Common myeloid progenitor, CD34-positive (primary cell): ENCODE measurements around the gene KCNN2.
"Not testable (repeated sequence)": the region's sequence is repeated elsewhere in the genome, so short reads cannot be mapped to it uniquely, and the experiment has no call there.

ENCODE experiments used
- CTCF ChIA-PET: fragments of 350-600 bp; sonication (Branson Sonifier 250); formaldehyde crosslinking; loops from one replicate; lab custom pipeline; 2021; ENCODE audit warnings: antibody characterized with exemption; lab: Charles Lee
- POLR2A ChIA-PET: fragments of 350-600 bp; sonication (Branson Sonifier 250); formaldehyde crosslinking; loops from one replicate; lab custom pipeline; 2021; ENCODE audit warnings: antibody characterized with exemption; lab: Charles Lee
- DNase-seq, 3 donors: peaks; one replicate each; pipeline versions ENCODE4 v3.0.0 to v3.0.0-alpha.2; 2013
- H3K27ac ChIP-seq, 2 experiments: 1 replicate in 1 of 2; 2 replicates in 1 of 2; pipeline ENCODE4 v1.7.0; 2013; ENCODE audit warnings: inconsistent platforms in 2 of 2, low read length in 2 of 2, mild to moderate bottlenecking in 2 of 2, low read depth in 1 of 2, moderate library complexity in 1 of 2; ENCODE audit not compliant: severe bottlenecking in 2 of 2, insufficient read depth in 1 of 2, poor library complexity in 1 of 2
- H3K27me3 ChIP-seq, 5 experiments: replicated peaks in 2 of 5; 1 replicate in 3 of 5; 2 replicates in 2 of 5; pipeline versions ENCODE4 v1.6.1 to v1.7.0; 2013; ENCODE audit warnings: low read length in 4 of 5, mild to moderate bottlenecking in 2 of 5, moderate library complexity in 2 of 5, inconsistent platforms in 1 of 5; ENCODE audit not compliant: insufficient read depth in 5 of 5, control insufficient read depth in 4 of 5
- H3K36me3 ChIP-seq, 4 experiments: 1 replicate in 2 of 4; 2 replicates in 2 of 4; pipeline versions ENCODE4 v1.6.1 to v1.7.0; 2013; ENCODE audit warnings: low read length in 3 of 4, control low read depth in 1 of 4, mild to moderate bottlenecking in 1 of 4; ENCODE audit not compliant: control insufficient read depth in 4 of 4, insufficient read depth in 4 of 4
- H3K4me1 ChIP-seq, 4 experiments: 1 replicate in 3 of 4; 2 replicates in 1 of 4; pipeline versions ENCODE4 v1.6.1 to v1.7.1; 2013; ENCODE audit warnings: low read length in 3 of 4, mild to moderate bottlenecking in 3 of 4, control low read depth in 1 of 4, inconsistent platforms in 1 of 4, moderate library complexity in 1 of 4; ENCODE audit not compliant: control insufficient read depth in 4 of 4, insufficient read depth in 4 of 4; ENCODE audit errors: control extremely low read depth in 1 of 4
- H3K4me3 ChIP-seq, 7 experiments: 1 replicate in 4 of 7; 2 replicates in 3 of 7; pipeline versions ENCODE4 v1.5.1 to v1.7.0; 2013; ENCODE audit warnings: mild to moderate bottlenecking in 7 of 7, low read length in 6 of 7, moderate library complexity in 6 of 7, inconsistent platforms in 2 of 7, low read depth in 2 of 7, control low read depth in 1 of 7; ENCODE audit not compliant: insufficient read depth in 4 of 7, control insufficient read depth in 1 of 7; ENCODE audit errors: extremely low read depth in 1 of 7
- H3K9me3 ChIP-seq, 5 experiments: 1 replicate in 4 of 5; 2 replicates in 1 of 5; pipeline versions ENCODE4 v1.6.1 to v1.7.1; 2013; ENCODE audit warnings: low read length in 4 of 5, mild to moderate bottlenecking in 2 of 5, inconsistent platforms in 1 of 5, low read depth in 1 of 5, moderate library complexity in 1 of 5; ENCODE audit not compliant: control insufficient read depth in 4 of 5, insufficient read depth in 2 of 5; ENCODE audit errors: control extremely low read depth in 1 of 5
- WGBS: methylation state at CpG from one replicate; pipeline ENCODE4 v1.1.5; 2013; ENCODE audit not compliant: insufficient coverage; 5-methylcytosine and 5-hydroxymethylcytosine counted together

The KCNN2 gene

DNA sequence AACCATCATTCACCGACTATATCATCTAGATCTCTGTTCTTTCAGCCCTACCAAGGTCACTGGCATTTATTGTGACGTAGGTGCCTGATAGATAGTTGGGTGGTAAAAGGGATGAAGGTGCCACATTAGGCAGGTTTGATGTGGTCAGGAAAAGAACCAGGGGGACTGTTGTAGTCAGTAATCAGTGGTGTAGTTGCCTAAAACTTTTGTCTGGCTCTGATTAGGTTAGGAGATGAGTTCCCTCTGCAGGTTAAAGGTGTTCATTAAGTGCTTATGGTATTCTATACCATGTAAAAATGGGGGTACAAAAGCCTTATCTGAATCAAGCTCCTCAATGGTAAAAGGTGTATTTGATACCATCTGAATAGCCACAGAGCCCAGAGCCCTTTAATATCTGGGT, 55.6 kb downstream of the KCNN2 start:
- H3K4me1 ChIP-seq: no peaks in the 10 kb centered on the region
- WGBS: 100% methylated on average over 1 of the region's 2 CpGs
- peaks cover 0 to 2% (median 0%) of the 10 kb centered on the region in 5 experiments for H3K27me3 ChIP-seq
- ChIA-PET CTCF (no interaction called here), POLR2A (no interaction called here)
- H3K4me3 ChIP-seq: no peak overlapping the region
- no peak overlapping the region for H3K27ac ChIP-seq
- DNase-seq: no peak
- H3K9me3 ChIP-seq: no peaks in the 10 kb centered on the region
- H3K36me3 ChIP-seq: no peaks in the 10 kb centered on the region

DNA sequence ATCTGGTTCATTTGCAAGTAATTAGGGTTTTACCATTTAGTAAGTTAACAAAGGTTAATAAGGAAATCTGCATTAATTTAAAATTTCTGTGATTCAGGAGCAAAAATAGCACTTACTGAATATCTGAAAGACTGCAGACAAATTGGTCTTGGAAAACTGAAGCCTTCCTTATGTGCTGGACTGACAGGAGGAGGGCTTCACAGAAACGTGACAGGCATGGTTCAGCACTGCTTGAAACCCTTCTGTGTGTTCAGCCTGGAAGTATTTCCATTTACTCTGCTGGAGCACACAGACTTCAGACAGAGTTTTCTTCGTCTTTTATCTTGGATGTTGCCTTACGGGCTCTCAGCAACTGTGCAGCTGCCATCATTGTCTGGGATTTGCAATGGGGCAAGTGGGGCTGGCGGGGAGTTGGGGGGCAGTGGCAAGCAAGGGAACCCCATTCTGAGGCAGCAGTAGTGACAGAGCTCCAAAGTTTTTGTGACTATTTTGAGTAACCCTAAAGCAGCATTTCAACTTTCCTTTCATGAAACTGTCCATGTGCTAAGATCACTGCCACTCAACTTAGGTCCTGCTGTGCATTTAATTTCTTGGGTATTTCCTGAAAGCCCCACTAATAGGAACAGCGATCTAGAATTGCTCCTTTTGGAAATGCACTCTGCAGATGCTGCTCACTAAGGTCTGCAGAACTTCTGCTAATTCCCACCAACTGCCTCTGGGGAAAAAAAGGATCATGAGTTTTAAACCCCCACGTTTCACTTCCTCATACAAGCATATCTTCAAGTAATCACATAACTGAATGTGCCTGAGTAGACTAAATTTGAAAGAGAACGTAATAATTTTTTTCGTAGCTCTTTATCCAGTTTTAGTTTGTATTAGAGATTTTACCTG, 56.6 kb downstream of the KCNN2 start:
- ChIA-PET CTCF (interaction anchor here (0.8 kb wide), 1 partner anchor 32 kb away, joined by 3 read pairs; no protein-coding TSS in a partner anchor), POLR2A (no interaction called here)
- Histone ChIP-seq H3K27ac (no peak overlapping the region), H3K9me3 (no peaks in the 10 kb centered on the region), H3K36me3 (no peaks in the 10 kb centered on the region), H3K4me3 (no peak overlapping the region), H3K4me1 (no peaks in the 10 kb centered on the region), H3K27me3 (peaks cover 0 to 2% (median 0%) of the 10 kb centered on the region in 5 experiments)
- WGBS: 71% methylated on average over 6 of the region's 8 CpGs
- peak in 2 of 3 donors; percentile 6 to 30 for DNase-seq

DNA sequence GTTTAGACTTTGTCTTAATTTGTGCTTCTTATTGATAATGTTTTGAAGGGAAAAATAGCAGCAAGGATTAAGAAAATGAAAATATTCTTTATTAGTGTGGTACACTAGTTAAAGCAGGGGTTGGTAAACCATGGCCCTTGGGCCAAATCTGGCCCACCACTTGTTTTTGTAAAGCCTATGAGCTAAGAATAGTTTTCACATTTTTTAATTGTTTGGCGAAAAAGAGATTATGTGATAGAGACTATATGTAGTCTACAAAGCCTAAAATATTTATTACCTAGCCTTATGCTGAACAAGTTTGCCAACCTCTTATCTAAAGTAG, 57.2 kb downstream of the KCNN2 start:
- Histone ChIP-seq H3K9me3 (no peaks in the 10 kb centered on the region), H3K4me3 (no peak overlapping the region), H3K27ac (no peak overlapping the region), H3K4me1 (no peaks in the 10 kb centered on the region), H3K36me3 (no peaks in the 10 kb centered on the region), H3K27me3 (peaks cover 0 to 2% (median 0%) of the 10 kb centered on the region in 5 experiments)
- no peak for DNase-seq
- CTCF ChIA-PET: interaction anchor here (0.8 kb wide), 1 partner anchor 31 kb away, joined by 3 read pairs; no protein-coding TSS in a partner anchor
- POLR2A ChIA-PET: no interaction called here
- no CpG with 5 or more reads among the region's 1 CpG for WGBS

DNA sequence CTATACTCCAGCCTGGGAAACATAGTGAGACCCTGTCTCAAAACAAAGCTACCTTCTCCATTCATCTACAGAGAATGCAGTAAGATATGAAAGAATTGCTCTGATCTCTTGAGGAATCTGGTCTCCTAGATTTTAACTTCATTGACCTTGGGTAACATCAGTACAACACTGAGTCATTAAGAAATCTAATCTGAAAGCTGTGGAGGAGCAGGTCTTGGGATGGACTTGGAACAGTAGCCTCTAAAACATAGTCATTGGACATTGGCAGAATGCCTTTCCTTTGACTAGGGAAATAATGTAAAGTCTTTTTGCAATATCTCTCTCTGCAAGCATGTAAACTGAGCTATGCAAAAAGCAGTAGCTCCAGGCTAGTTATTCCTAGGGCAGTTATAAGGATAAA, 58.1 kb downstream of the KCNN2 start:
- Histone ChIP-seq H3K27ac (no peak overlapping the region), H3K36me3 (no peaks in the 10 kb centered on the region), H3K4me3 (no peak overlapping the region), H3K27me3 (peaks cover 0 to 2% (median 0%) of the 10 kb centered on the region in 5 experiments), H3K9me3 (no peaks in the 10 kb centered on the region), H3K4me1 (no peaks in the 10 kb centered on the region)
- no peak for DNase-seq
- POLR2A ChIA-PET: no interaction called here
- CTCF ChIA-PET: no interaction called here

DNA sequence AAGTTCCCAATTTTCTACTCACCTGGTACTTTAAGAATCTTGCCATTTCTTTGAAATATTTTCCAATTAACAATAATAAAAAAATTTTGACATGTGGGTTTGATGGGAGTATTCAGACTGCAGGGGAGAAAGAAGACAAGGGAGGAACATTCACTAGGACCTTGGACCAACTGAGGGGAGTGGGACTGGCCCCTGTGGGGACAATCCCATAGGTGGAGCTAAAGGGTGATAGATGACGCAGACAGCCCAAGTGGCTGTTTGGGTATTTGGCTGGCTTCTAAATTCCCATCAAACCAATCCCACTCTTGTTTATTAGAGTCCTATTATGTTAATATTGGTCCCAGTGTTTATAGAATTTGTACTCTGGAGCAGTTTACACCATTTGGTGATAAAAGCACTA, 65.3 kb downstream of the KCNN2 start:
- CTCF ChIA-PET: no interaction called here
- no CpG with 5 or more reads among the region's 1 CpG for WGBS
- H3K9me3 ChIP-seq: no peaks in the 10 kb centered on the region
- no peaks in the 10 kb centered on the region for H3K36me3 ChIP-seq
- DNase-seq: no peak
- H3K4me1 ChIP-seq: no peaks in the 10 kb centered on the region
- POLR2A ChIA-PET: no interaction called here
- H3K4me3 ChIP-seq: no peak overlapping the region
- H3K27me3 ChIP-seq: peaks cover 0 to 3% (median 0%) of the 10 kb centered on the region in 5 experiments
- H3K27ac ChIP-seq: no peak overlapping the region

DNA sequence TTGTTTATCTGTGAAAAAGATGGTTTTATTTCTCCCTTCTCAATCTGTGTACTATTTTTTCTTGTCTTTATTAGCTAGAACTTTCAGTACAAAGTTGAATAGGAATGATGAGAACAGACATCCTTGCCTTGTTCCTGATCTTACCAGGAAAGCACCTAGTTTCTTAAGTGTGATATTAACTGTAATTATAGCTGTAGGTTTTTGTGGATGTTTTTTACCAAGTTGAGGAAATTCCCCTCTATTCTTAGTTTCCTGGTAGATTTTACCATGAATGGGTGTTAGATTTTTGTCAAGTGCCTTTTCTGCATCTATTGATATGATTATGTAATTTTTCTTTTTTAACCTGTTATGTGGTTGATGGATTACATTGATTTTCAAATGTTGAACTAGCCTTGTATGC, 68.7 kb downstream of the KCNN2 start:
- Histone ChIP-seq H3K9me3 (no peaks in the 10 kb centered on the region), H3K27ac (no peak overlapping the region), H3K27me3 (no peaks in the 10 kb centered on the region), H3K36me3 (no peaks in the 10 kb centered on the region), H3K4me3 (no peak overlapping the region), H3K4me1 (no peaks in the 10 kb centered on the region)
- DNase-seq: no peak
- POLR2A ChIA-PET: no interaction called here
- CTCF ChIA-PET: no interaction called here

DNA sequence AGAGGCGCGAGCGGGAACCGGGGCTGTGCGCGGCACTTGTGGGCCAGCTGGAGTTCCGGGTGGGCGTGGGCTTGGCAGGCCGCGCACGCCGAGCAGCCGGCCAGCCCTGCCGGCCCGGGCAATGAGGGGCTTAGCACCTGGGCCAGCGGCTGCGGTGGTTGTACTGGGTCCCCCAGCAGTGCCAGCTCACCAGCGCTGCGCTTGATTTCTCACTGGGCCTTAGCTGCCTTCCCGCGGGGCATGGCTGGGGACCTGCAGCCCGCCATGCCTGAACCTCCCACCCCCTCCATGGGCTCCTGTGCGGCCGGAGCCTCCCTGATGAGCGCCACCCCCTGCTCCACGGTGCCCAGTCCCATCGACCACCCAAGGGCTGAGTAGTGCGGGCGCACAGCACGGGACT, 70.8 kb downstream of the KCNN2 start:
- H3K4me3 ChIP-seq, H3K27me3 ChIP-seq, DNase-seq, H3K9me3 ChIP-seq, H3K36me3 ChIP-seq, POLR2A ChIA-PET, H3K27ac ChIP-seq, H3K4me1 ChIP-seq: not testable (repeated sequence)
- 97% methylated on average over 18 of the region's 30 CpGs for WGBS
- CTCF ChIA-PET: interaction anchor here (2.4 kb wide), 1 partner anchor 16 kb away, joined by 6 read pairs; no protein-coding TSS in a partner anchor
